ENCODE measurements around the gene ITFG2.

DNA sequence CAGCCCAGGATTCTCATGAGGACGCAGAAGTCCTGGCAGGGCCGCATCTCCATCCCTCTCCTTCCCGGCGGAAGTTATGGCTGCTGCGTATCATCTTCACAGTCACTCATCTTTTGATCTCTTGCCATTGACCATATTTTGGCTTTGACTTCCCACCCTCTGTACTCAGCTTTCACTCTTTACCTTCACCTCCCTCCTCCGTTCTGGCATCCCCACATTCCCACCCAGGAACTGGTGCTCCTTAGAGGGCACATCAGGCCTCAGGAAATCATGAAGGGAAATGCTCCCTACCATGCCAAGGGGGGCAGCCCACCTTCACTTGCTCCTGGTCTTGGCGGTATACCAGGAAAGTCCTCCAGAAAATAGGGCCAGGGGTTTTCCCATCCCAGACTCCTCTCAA, 43.1 kb downstream of the ITFG2 start:
- TF ChIP-seq, protein P1, sequence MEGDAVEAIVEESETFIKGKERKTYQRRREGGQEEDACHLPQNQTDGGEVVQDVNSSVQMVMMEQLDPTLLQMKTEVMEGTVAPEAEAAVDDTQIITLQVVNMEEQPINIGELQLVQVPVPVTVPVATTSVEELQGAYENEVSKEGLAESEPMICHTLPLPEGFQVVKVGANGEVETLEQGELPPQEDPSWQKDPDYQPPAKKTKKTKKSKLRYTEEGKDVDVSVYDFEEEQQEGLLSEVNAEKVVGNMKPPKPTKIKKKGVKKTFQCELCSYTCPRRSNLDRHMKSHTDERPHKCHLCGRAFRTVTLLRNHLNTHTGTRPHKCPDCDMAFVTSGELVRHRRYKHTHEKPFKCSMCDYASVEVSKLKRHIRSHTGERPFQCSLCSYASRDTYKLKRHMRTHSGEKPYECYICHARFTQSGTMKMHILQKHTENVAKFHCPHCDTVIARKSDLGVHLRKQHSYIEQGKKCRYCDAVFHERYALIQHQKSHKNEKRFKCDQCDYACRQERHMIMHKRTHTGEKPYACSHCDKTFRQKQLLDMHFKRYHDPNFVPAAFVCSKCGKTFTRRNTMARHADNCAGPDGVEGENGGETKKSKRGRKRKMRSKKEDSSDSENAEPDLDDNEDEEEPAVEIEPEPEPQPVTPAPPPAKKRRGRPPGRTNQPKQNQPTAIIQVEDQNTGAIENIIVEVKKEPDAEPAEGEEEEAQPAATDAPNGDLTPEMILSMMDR (IDR thresholded peaks at IDR 0.05; ENCODE audit: low read length): no peak
- no peak for TF ChIP-seq EZH2 (IDR thresholded peaks at IDR 0.05; ENCODE audit: borderline replicate concordance, low read length)
